HG02884 (cell line): ENCODE data around the gene THPO.
"Not testable (repeated sequence)": the region's sequence is repeated elsewhere in the genome, so short reads cannot be mapped to it uniquely, and the experiment has no call there.

Experiments used
- ATAC-seq: cut with Tn5 transposase; IDR thresholded peaks from one replicate; pipeline ENCODE4 v1.9.1; 2021; ENCODE audit warnings: mild to moderate bottlenecking, moderate library complexity; ENCODE audit not compliant: unreplicated experiment

Gene THPO

GRCh38 chr3:184352149-184352785, 25.7 kb downstream of the THPO start:
- no peak for ATAC-seq

DNA sequence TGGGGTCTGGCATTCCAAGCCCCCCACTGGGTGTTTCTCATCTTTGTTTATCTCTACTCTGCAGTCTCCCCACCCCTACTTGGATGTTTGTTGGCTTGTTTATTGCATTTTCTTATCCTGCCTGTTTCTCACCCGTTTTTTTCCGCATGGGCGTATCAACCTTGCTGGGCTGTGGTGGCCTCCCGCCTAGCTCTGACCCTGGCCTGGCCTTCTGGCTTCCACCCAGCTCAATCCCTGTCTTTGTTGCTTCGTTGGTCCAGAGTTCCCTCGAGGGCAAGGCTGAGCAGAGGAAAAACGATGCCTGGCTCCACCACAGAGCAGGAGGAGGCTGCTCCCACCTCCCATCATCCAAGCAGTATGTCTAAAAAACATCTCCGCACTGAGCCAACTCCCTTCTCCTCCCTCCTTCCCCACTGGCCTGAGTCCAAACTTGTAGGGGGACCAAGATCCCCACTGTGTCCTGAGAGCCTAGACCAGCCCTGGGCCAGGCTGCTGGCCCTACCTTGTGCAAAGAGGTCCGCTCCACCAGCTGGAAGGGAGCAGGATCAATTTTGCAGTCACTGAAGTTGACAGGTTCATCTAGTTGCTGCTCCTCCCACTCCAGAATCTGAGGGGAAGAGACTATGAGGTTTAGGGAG, 26.4 kb downstream of the THPO start:
- ATAC-seq: no peak

DNA sequence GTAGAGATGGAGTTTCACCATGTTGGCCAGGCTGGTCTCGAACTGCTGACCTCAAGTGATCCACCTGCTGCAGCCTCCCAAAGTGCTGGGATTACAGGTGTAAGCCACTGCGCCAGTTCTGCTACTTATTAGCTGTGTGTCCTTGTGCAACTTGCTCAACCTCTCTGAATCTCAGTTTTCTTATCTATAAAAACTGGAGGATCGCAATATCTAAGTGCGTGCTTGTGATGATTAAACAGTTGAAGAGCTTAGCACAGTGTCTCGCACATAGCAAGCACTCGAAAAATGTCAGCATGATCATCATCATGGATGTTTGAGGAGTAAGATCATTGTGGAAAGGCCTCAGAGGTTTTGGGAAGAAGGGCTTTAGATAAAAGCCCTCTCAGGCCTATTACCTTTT, 27.4 kb downstream of the THPO start:
- ATAC-seq: no peak

GRCh38 chr3:184349563-184350470, 28.2 kb downstream of the THPO start:
- ATAC-seq: no peak

- no peak for ATAC-seq
Observed at GRCh38 chr3:184348057-184348382, 30.0 kb downstream of the THPO start.

- ATAC-seq: no peak
Observed at GRCh38 chr3:184347321-184348056, 30.5 kb downstream of the THPO start.

GRCh38 chr3:184346480-184347190, 31.4 kb downstream of the THPO start:
- no peak for ATAC-seq

- no peak for ATAC-seq
Observed at GRCh38 chr3:184345317-184346144, 32.5 kb downstream of the THPO start.

DNA sequence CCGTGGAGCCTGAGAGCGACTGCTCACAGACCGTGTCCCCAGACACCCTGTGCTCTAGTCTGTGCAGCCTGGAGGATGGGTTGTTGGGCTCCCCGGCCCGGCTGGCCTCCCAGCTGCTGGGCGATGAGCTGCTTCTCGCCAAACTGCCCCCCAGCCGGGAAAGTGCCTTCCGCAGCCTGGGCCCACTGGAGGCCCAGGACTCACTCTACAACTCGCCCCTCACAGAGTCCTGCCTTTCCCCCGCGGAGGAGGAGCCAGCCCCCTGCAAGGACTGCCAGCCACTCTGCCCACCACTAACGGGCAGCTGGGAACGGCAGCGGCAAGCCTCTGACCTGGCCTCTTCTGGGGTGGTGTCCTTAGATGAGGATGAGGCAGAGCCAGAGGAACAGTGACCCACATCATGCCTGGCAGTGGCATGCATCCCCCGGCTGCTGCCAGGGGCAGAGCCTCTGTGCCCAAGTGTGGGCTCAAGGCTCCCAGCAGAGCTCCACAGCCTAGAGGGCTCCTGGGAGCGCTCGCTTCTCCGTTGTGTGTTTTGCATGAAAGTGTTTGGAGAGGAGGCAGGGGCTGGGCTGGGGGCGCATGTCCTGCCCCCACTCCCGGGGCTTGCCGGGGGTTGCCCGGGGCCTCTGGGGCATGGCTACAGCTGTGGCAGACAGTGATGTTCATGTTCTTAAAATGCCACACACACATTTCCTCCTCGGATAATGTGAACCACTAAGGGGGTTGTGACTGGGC, 33.3 kb downstream of the THPO start:
- no peak for ATAC-seq

- no peak for ATAC-seq
Observed at GRCh38 chr3:184343200-184343876, 34.7 kb downstream of the THPO start.

GRCh38 chr3:184341925-184342324, 36.1 kb downstream of the THPO start:
- no peak for ATAC-seq

DNA sequence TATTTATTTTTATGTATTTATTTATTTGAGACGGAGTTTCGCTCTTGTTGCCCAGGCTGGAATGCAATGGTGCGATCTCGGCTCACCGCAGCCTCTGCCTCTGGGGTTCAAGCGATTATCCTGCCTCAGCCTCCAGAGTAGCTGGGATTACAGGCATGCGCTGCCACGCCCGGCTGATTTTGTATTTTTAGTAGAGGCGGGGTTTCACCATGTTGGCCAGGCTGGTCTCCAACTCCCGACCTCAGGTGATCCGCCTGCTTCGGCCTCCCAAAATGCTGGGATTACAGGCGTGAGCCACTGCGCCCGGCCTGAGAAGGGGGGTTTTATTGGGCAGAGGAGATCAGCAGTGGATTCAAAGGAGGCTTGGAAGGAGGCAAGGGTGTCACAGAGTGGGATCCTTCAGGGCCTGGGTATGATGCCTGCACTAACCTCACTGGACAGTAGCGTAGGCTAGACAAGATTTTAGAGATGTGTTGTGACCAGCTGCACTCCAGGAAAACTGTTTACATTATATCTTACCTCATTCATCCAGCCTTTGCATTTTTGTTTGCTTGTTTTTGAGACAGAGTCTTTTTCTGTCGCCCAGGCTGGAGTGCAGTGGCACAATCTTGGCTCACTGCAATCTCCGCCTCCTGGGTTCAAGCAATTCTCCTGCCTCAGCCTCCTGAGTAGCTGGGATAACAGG, 38.4 kb downstream of the THPO start:
- not testable (repeated sequence) for ATAC-seq

GRCh38 chr3:184339001-184339400, 39.0 kb downstream of the THPO start:
- no peak for ATAC-seq

DNA sequence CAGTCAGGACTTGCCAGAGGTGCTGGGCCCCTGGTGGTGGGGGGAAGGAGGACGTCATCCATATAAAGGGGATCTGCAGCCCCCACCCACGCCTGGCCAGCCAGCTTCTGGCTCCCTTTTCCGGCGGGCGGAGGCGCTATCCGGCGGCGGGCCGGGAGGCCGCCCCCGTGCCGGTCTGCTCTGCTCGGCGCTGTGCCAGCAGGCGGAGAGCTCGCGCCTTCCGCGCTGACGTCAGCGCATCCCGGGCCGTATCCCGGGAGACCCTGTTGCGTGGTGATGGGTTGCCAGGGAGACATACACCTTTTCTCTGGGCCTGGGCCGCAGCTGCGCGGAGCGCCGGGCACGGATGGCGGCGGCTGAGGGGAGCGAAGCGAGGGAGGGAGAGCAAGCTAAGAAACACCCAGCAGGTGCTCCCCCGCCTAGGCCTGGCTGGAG, 39.5 kb downstream of the THPO start:
- no peak for ATAC-seq

GRCh38 chr3:184337981-184338380, 40.0 kb downstream of the THPO start:
- ATAC-seq: no peak

DNA sequence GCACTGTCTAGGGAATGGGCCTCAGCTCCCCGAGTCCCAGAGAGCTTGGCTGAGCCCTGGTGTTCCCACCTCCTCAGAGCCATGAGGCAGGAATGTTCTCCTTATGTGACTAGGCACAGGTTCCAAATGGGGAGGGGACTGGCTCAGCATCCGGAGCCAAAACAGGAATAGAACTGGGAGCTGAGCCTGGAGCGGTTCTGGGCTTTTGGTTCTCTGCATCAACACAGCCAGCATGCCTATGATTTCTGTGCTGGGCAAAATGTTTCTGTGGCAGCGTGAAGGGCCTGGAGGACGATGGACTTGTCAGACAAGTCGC, 40.6 kb downstream of the THPO start, which contains the start of gene FAM131A:
TSS of gene FAM131A (plus strand) at position 202 of the 316 bp plus-strand sequence. CDS start at position 233, 31 bp downstream.
- ATAC-seq: no peak

DNA sequence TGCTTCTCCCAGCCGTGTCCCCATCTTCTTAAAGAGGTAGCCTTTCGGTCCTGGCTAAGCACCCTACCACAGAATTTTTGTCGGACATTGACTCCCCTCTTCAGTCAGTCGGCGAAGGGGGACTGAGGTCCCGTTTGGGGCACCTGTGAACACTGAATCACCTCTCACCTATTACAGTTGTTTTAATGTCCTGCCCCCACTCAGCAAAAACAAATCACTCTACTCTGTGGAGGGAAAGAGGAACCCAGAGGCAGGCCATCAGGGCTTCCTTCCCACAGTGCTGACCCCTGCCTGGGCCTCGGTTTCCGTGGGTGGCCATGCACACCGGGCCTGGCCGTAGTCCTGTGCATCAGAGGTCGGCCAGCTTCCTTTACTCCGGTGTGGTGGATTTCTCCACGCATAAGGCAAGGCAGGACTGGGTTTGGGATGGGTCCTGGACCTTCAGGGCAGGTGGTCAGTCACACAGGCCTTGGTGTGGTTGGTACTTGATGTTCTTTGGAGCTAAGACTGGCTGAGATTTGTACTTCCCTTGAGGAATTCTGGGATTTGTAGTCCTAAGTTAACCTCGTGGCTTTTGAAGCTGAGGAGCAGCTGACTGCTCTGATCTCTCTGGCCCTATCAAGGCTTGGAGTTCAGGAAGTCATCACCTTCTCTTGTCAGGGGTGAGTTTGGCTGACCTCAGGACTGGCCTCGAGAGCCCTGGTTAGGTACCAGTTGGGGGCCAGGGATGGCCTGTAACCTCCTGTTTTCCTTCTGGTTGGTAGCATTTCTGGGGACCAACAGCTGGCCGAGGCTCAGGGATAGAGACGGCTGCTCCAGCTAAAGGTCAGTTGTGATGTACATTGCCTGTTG, 41.2 kb downstream of the THPO start:
- no peak for ATAC-seq
